OCI-LY3 (cell line): ENCODE measurements around the gene UBAP2L.

Experiments used
- EZH2phosphoT487 ChIP-seq: fragments of 200-600 bp; shearing (Covaris generic); IDR thresholded peaks from 2 replicates; pipeline ENCODE4 v1.6.1; 2018; ENCODE audit warnings: antibody characterized with exemption, mixed run types, low read depth
- TF ChIP-seq, protein P1 (sequence below): fragments of 200-600, 300-600 bp; sonication (generic); IDR thresholded peaks from 2 replicates; pipeline ENCODE4 v1.5.1; 2014; ENCODE audit warnings: antibody characterized with exemption, low read length, low read depth

DNA sequence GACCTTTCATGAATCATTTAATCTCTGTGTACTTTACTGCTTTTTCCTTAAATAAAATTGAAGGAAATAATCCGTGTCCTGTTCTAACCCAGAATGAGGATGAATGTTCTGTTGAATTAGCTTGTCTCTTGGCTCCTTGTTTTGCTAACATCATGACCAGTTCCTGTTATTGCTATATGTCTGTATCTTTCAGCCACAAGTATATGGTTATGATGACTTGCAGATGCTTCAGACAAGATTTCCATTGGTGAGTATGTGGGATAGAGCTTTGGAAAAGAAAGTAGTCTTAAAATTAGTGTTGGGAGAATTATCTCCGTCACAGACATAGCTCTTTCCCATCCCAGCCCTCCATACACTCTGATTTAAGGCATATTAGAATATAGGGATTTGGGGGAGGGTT, 38.0 kb downstream of the UBAP2L start:
- TF ChIP-seq, protein P1, sequence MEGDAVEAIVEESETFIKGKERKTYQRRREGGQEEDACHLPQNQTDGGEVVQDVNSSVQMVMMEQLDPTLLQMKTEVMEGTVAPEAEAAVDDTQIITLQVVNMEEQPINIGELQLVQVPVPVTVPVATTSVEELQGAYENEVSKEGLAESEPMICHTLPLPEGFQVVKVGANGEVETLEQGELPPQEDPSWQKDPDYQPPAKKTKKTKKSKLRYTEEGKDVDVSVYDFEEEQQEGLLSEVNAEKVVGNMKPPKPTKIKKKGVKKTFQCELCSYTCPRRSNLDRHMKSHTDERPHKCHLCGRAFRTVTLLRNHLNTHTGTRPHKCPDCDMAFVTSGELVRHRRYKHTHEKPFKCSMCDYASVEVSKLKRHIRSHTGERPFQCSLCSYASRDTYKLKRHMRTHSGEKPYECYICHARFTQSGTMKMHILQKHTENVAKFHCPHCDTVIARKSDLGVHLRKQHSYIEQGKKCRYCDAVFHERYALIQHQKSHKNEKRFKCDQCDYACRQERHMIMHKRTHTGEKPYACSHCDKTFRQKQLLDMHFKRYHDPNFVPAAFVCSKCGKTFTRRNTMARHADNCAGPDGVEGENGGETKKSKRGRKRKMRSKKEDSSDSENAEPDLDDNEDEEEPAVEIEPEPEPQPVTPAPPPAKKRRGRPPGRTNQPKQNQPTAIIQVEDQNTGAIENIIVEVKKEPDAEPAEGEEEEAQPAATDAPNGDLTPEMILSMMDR: no peak
- no peak for TF ChIP-seq EZH2phosphoT487
